Measurements from ENCODE around the gene REG4.
"Not testable (repeated sequence)": the region's sequence is repeated elsewhere in the genome, so short reads cannot be mapped to it uniquely, and the experiment has no call there.

DNA sequence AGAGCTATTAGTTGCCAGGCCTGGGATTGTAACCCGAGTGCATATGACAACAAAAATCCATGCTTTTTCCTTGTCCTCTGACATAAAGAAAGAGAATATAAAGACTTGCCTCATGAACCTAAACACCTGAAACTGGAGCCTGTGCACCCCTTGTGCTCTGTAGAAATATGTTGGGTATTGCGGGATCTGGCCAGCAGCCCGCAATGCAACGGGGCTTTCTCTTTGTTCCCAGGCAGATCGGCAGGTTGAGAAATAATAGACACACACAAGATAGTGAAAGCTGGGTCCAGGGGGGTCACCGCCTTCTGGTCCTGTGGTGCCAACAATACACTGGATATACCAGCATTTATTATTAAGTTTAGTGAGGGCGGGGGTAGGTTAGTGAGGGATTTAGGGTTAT is 25.2 kb downstream of the REG4 start:
- TF ChIP-seq, protein P1, sequence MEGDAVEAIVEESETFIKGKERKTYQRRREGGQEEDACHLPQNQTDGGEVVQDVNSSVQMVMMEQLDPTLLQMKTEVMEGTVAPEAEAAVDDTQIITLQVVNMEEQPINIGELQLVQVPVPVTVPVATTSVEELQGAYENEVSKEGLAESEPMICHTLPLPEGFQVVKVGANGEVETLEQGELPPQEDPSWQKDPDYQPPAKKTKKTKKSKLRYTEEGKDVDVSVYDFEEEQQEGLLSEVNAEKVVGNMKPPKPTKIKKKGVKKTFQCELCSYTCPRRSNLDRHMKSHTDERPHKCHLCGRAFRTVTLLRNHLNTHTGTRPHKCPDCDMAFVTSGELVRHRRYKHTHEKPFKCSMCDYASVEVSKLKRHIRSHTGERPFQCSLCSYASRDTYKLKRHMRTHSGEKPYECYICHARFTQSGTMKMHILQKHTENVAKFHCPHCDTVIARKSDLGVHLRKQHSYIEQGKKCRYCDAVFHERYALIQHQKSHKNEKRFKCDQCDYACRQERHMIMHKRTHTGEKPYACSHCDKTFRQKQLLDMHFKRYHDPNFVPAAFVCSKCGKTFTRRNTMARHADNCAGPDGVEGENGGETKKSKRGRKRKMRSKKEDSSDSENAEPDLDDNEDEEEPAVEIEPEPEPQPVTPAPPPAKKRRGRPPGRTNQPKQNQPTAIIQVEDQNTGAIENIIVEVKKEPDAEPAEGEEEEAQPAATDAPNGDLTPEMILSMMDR (conservative IDR thresholded peaks at IDR 0.05 in 1 of 2, IDR thresholded peaks at IDR 0.05 in 1 of 2; ENCODE audit: extremely low read depth in 1 of 2, insufficient read depth in 1 of 2, low read depth in 1 of 2, low read length in 2 of 2): not testable (repeated sequence)
- not testable (repeated sequence) for TF ChIP-seq EZH2 (IDR thresholded peaks at IDR 0.05; ENCODE audit: borderline replicate concordance, low read length)

Measured in mammary epithelial cell (primary cell).